Esophagus muscularis mucosa (tissue), 4 donors: ENCODE measurements around the gene SHLD3. TPM values are rescaled to one million over a fixed set of nuclear protein-coding genes. Genes with fewer than 3 reads are reported as not detected.
"Not testable (repeated sequence)": the region's sequence is repeated elsewhere in the genome, so short reads cannot be mapped to it uniquely, and the experiment has no call there.

Source experiments
- DNase-seq: peaks from one replicate; pipeline ENCODE4 v3.0.0-alpha.2; 2017; ENCODE audit errors: extremely low spot score
- H3K27ac ChIP-seq, 4 donors: fragments of 200-600 bp; sonication (generic); replicated peaks in 1 of 4; 1 replicate in 3 of 4; 2 replicates in 1 of 4; pipeline ENCODE4 v1.5.1; 2016 to 2019; ENCODE audit warnings: mild to moderate bottlenecking in 1 of 4
- H3K27me3 ChIP-seq, 4 donors: fragments of 200-600 bp; sonication (generic); one replicate each; pipeline versions ENCODE4 v1.5.1 to v1.6.0; 2016 to 2019
- H3K36me3 ChIP-seq, 4 donors: fragments of 200-600 bp; sonication (generic); one replicate each; pipeline ENCODE4 v1.5.1; 2016 to 2019
- H3K4me1 ChIP-seq, 4 donors: fragments of 200-600 bp; sonication (generic); one replicate each; pipeline ENCODE4 v1.5.1; 2016 to 2019
- H3K4me3 ChIP-seq, 4 donors: fragments of 200-600 bp; sonication (generic); 1 replicate in 2 of 4; 2 replicates in 2 of 4; pipeline ENCODE4 v1.5.1; 2016 to 2019; ENCODE audit warnings: mild to moderate bottlenecking in 4 of 4, moderate library complexity in 1 of 4
- H3K9me3 ChIP-seq, 4 donors: fragments of 200-600 bp; sonication (generic); 1 replicate in 3 of 4; 2 replicates in 1 of 4; pipeline ENCODE4 v1.5.1; 2016 to 2019
- CTCF ChIP-seq, 3 experiments: fragments of 200-600 bp in 2 of 3; fragments of 450-650 bp in 1 of 3; sonication (generic) in 2 of 3; IDR thresholded peaks; one replicate each; pipeline ENCODE4 v1.5.1; 2017 to 2019; ENCODE audit warnings: antibody characterized with exemption in 3 of 3, mild to moderate bottlenecking in 2 of 3, moderate library complexity in 1 of 3
- EP300 ChIP-seq: sonication (generic); formaldehyde crosslinking; IDR thresholded peaks from one replicate; pipeline ENCODE4 v1.6.1; 2017; ENCODE audit warnings: antibody characterized with exemption
- POLR2A ChIP-seq: fragments of 450-650 bp; IDR thresholded peaks from one replicate; pipeline ENCODE4 v1.6.1; 2017; ENCODE audit warnings: antibody characterized with exemption, moderate library complexity, mild to moderate bottlenecking, low read depth
- POLR2AphosphoS5 ChIP-seq, 2 donors: sonication (generic); formaldehyde crosslinking; IDR thresholded peaks; one replicate each; pipeline ENCODE4 v1.6.1; 2017; ENCODE audit warnings: antibody characterized with exemption in 2 of 2
- WGBS: methylation state at CpG from one replicate; pipeline ENCODE4 v1.1.5; 2018; 5-methylcytosine and 5-hydroxymethylcytosine counted together
- intact Hi-C: fragments of 100-400 bp; cut with DNase I; formaldehyde crosslinking; loops from one replicate; pipeline ENCODE4 v1.15.1; 2023
- small RNA-seq, 3 donors: library from RNA; depleted of rRNA; stranded (forward); fragments of <200 nt; gene quantifications; one replicate each; pipeline ENCODE3, GENCODE V24; 2016
- total RNA-seq, 4 donors: library from RNA; depleted of rRNA; stranded (reverse); fragments of >200 nt; gene quantifications; one replicate each; pipeline versions ENCODE4 v1.1.0 to v1.2.1, GENCODE V29; 2016

Gene SHLD3
- total RNA-seq, 4 donors from 2014 or later: 0.86 to 3.3 (median 2.2) TPM

- no peak overlapping the region for H3K4me3 ChIP-seq
- no peak overlapping the region for H3K27ac ChIP-seq
- no peak for DNase-seq
- no peaks in the 10 kb centered on the region for H3K4me1 ChIP-seq
- intact Hi-C loops: no loop called here
- no peaks in the 10 kb centered on the region for H3K9me3 ChIP-seq
- no peak for TF ChIP-seq EP300
- TF ChIP-seq POLR2AphosphoS5 (IDR thresholded peaks at IDR 0.05): no peak
- TF ChIP-seq CTCF (IDR thresholded peaks at IDR 0.05): no peak
- no peak for TF ChIP-seq POLR2A
- peaks cover 7 to 57% (median 20%) of the 10 kb centered on the region in 4 donors for H3K36me3 ChIP-seq
- no peaks in the 10 kb centered on the region for H3K27me3 ChIP-seq
Observed at GRCh38 chr5:65674749-65675148, 49.9 kb downstream of the SHLD3 start.

- H3K4me3 ChIP-seq, H3K4me1 ChIP-seq, H3K27ac ChIP-seq, DNase-seq, intact Hi-C loops, H3K9me3 ChIP-seq, H3K27me3 ChIP-seq: not testable (repeated sequence)
- WGBS: 94% methylated on average over 3 of the region's 3 CpGs
- H3K36me3 ChIP-seq: peaks cover 15 to 54% (median 24%) of the 10 kb centered on the region in 4 donors
Observed at GRCh38 chr5:65676056-65676455, 51.2 kb downstream of the SHLD3 start.

Small RNA genes lying within 50 kb of the gene (small RNA-seq; reads per million reads assigned to genes)
- gene RNU6-540P: 0 reads per million in 3 donors

Other genes starting within 250 kb of the SHLD3 start
- 1 to 10 TPM; 1.4 to 4.2 (median 2.7) TPM for gene ADAMTS6, start 143.1 kb upstream of the SHLD3 start, total RNA-seq
- gene CENPK, start 61.9 kb upstream of the SHLD3 start, total RNA-seq: 1 to 10 TPM in 1 of 4 donors, under 1 TPM in 1, not detected in 2; 0.57 to 1.2 TPM
- 10 to 100 TPM; 24.4 to 48.6 (median 30.0) TPM for gene PPWD1, start 61.7 kb upstream of the SHLD3 start, total RNA-seq
- 10 to 100 TPM; 16.2 to 29.5 (median 17.6) TPM for gene TRIM23, start 694 bp upstream of the SHLD3 start, total RNA-seq
- gene TRAPPC13, start within 50 bp of the SHLD3 start, total RNA-seq: 10 to 100 TPM; 15.4 to 29.5 (median 16.7) TPM
- gene SGTB, start 97.1 kb downstream of the SHLD3 start, total RNA-seq: 10 to 100 TPM; 11.4 to 16.5 (median 14.4) TPM
- gene NLN, start 97.2 kb downstream of the SHLD3 start, total RNA-seq: 10 to 100 TPM in 1 of 4 donors, 1 to 10 TPM in 3; 8.7 to 11.9 (median 9.1) TPM